ENCODE data around the gene GPR146. TPM values are rescaled to one million over a fixed set of nuclear protein-coding genes. Genes with fewer than 3 reads are reported as not detected.

GPR146 gene
- total and polyA plus RNA-seq, 2 of the 8 experiments (the other 6 are each of a cell fraction or from before 2014, with no cell fraction given): 1.8 to 2.7 TPM

DNA sequence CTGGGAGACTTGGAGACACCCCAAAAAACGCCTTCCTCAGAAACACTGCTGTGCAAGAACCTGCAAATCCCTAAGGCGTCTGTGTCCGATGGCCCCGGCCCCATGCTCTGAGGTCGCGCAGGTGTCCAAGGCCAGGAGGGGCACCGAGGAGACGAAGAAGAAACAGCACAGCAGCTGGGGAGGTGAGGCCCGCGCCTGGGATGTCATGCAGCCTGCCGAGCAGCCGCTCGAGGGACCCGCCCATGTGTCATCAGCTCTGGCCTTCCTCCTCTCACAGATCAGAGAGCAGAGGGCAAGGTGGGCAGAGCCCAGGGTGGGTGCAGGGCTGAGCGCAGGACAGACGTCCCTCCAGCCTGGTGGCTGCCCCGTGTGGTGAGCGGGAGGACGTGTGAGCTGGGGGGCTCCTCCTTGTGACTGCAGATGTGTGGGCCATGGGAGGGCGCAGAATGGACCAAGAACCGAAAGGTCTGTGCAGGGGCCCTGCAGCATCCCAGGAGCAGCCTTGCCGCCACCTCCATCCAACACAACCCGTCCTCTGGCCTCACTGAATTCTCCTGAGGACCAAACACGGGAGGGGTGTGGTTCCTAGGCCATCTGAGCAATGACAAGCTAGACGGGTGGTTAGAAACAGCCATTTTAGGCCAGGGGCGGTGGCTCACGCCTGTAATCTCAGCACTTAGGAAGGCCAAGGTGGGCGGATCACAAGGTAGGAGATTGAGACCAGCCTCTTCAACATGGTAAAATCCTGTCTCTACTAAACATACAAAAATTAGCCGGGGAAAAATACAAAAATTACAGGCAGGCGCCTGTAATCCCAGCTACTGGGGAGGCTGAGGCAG is 30.5 kb downstream of the GPR146 start:
- H3K18ac ChIP-seq (ENCODE audit: extremely low read depth, low read length): no peak overlapping the region
- H2BK5ac ChIP-seq (ENCODE audit: low read depth, low read length): no peak overlapping the region
- 88% methylated on average over 26 of the region's 30 CpGs; no CpG with 5 or more reads in 1 of the 2 experiments for WGBS, 2 experiments (ENCODE audit: extremely low coverage in 1 of 2, insufficient coverage in 1 of 2, insufficient read length in 1 of 2, insufficient replicate concordance in 2 of 2, low coverage in 1 of 2, low lambda C conversion rate in 2 of 2, missing lambda C conversion rate in 1 of 2)
- ChIA-PET CTCF (ENCODE audit: partially characterized antibody) (interaction anchor here (0.6 to 12.1 kb wide), 11 partner anchors 9 to 102 kb away, joined by 3 to 83 read pairs (median 5); partner anchors contain the start of gene GPER1), POLR2A (ENCODE audit: partially characterized antibody) (interaction anchor here (1.1 kb wide), 1 partner anchor 80 kb away, joined by 3 read pairs; no protein-coding TSS in a partner anchor)
- H2AFZ ChIP-seq (ENCODE audit: low read length): no peak overlapping the region
- peak overlapping the region; percentile 57; the same call in 1 of the 2 replicates for H4K8ac ChIP-seq (ENCODE audit: extremely low read depth, insufficient read depth, low read length)
- no peaks in the 10 kb centered on the region for H3K27me3 ChIP-seq (replicated peaks in 1 of 4; ENCODE audit: control insufficient read depth in 3 of 4, extremely low read depth in 1 of 4, insufficient read depth in 3 of 4, low read length in 3 of 4)
- H3K4me3 ChIP-seq (ENCODE audit: extremely low read depth in 1 of 4, insufficient read depth in 2 of 4, low read depth in 3 of 4, low read length in 4 of 4): no peak overlapping the region
- H3K56ac ChIP-seq (replicated peaks; ENCODE audit: insufficient read length, low read depth, low read length): no peak overlapping the region
- no peak overlapping the region for H2AK5ac ChIP-seq (ENCODE audit: low read depth, low read length)
- no peak overlapping the region for H4K5ac ChIP-seq (ENCODE audit: insufficient read length, low read depth, low read length)
- H3K79me2 ChIP-seq (ENCODE audit: control insufficient read depth in 1 of 2, insufficient read depth in 2 of 2, low read length in 2 of 2): peaks cover 0 to 2% of the 10 kb centered on the region in 2 experiments; a peak in 1 of 4 replicates
- no peak overlapping the region for H3K9ac ChIP-seq (replicated peaks in 1 of 4; ENCODE audit: extremely low read depth in 1 of 4, low read depth in 3 of 4, low read length in 3 of 4)
- FAIRE-seq (no peak), DNase-seq (ENCODE audit: low read depth in 1 of 2, low spot score in 2 of 2) (no peak)
- peaks cover 0 to 8% of the 10 kb centered on the region in 2 experiments for H4K20me1 ChIP-seq (replicated peaks in 1 of 2; ENCODE audit: control insufficient read depth in 1 of 2, insufficient read depth in 2 of 2, low read length in 2 of 2)
- H3K9me3 ChIP-seq (ENCODE audit: insufficient read depth in 2 of 2, low read depth in 1 of 2, low read length in 1 of 2): peaks cover 6 to 7% of the 10 kb centered on the region in 2 experiments; a peak in 3 of 4 replicates
- H4K91ac ChIP-seq (replicated peaks; ENCODE audit: insufficient read length, low read length): no peak overlapping the region
- no peak for TF ChIP-seq PHF8 (conservative IDR thresholded peaks at IDR 0.05; ENCODE audit: low read depth, low read length)
- no peak for TF ChIP-seq POLR2A (IDR thresholded peaks at IDR 0.05; ENCODE audit: control extremely low read depth in 1 of 2, low read depth in 2 of 2, low read length in 2 of 2)
- no peak for TF ChIP-seq KDM1A (IDR thresholded peaks at IDR 0.05; ENCODE audit: borderline replicate concordance, low read length)
- no peak for TF ChIP-seq JUND (IDR thresholded peaks at IDR 0.05; ENCODE audit: low read length)
- no peak for TF ChIP-seq ASH2L (IDR thresholded peaks at IDR 0.05; ENCODE audit: low read length)
- no peak overlapping the region for H2BK120ac ChIP-seq (replicated peaks; ENCODE audit: low read depth, low read length)
- H2BK15ac ChIP-seq (ENCODE audit: low read length): no peak overlapping the region
- H3K4me1 ChIP-seq (replicated peaks in 1 of 4; ENCODE audit: control insufficient read depth in 3 of 4, insufficient read depth in 4 of 4, low read length in 3 of 4): no peaks in the 10 kb centered on the region; a peak in 2 of 7 replicates
- no peak overlapping the region for H3K4me2 ChIP-seq (ENCODE audit: insufficient read depth in 1 of 2, low read depth in 2 of 2, low read length in 2 of 2)
- no peak overlapping the region for H2BK20ac ChIP-seq (ENCODE audit: low read length)
- H3K36me3 ChIP-seq (ENCODE audit: control insufficient read depth in 2 of 4, insufficient read depth in 4 of 4, low read length in 3 of 4): no peaks in the 10 kb centered on the region
- no peak overlapping the region for H3K14ac ChIP-seq (ENCODE audit: insufficient read length)
- no peak overlapping the region; the same call in 1 of the 2 replicates for H3K27ac ChIP-seq (ENCODE audit: low read depth, low read length)
- H3K79me1 ChIP-seq (ENCODE audit: low read depth, low read length): peaks cover 6% of the 10 kb centered on the region
- H2BK12ac ChIP-seq (ENCODE audit: low read depth, low read length): no peak overlapping the region
- H3K23ac ChIP-seq (ENCODE audit: insufficient read length): no peak overlapping the region
- H3K4ac ChIP-seq (replicated peaks; ENCODE audit: insufficient read length, low read depth, low read length): no peak overlapping the region
- peaks cover 5% of the 10 kb centered on the region; the same call in 1 of the 2 replicates for H3K23me2 ChIP-seq (ENCODE audit: low read depth, low read length)

Data from H1 (cell line).